K562 (cell line): ENCODE measurements around the gene PSMC2. TPM values are rescaled to one million over a fixed set of nuclear protein-coding genes. Genes with fewer than 3 reads are reported as not detected.

ENCODE experiments used
- ADNP ChIP-seq: fragments of 200-800 bp; sonication (Bioruptor generic); IDR thresholded peaks from 2 replicates; pipeline ENCODE4 v1.6.1; 2016; ENCODE audit warnings: missing genetic modification characterization, missing compliant biosample characterization
- ARHGAP35 ChIP-seq: fragments of 450-650 bp; IDR thresholded peaks from 2 replicates; pipeline ENCODE4 v1.6.1; 2018; ENCODE audit not compliant: partially characterized antibody
- CBX2 ChIP-seq: fragments of 200-600 bp; sonication (generic); IDR thresholded peaks from one replicate; pipeline ENCODE4 v1.6.1; 2012; ENCODE audit warnings: mild to moderate bottlenecking, low read length, inconsistent platforms; ENCODE audit not compliant: insufficient read depth, poor library complexity, severe bottlenecking
- CEBPG ChIP-seq, 3 experiments: fragments of 200-800 bp in 1 of 3; sonication (Bioruptor generic) in 1 of 3; sonication (generic) in 1 of 3; formaldehyde crosslinking in 1 of 3; IDR thresholded peaks in 2 of 3; conservative IDR thresholded peaks in 1 of 3; 2 replicates each; pipeline versions ENCODE4 v1.6.1 to v1.8.0; 2016 to 2022; ENCODE audit warnings: missing compliant biosample characterization in 2 of 3, missing genetic modification characterization in 2 of 3, mild to moderate bottlenecking in 1 of 3, missing genetic modification reagents in 1 of 3
- CHAMP1 ChIP-seq: fragments of 450-650 bp; IDR thresholded peaks from 2 replicates; pipeline ENCODE4 v1.6.1; 2016; ENCODE audit warnings: mild to moderate bottlenecking
- ESRRA ChIP-seq: fragments of 450-650 bp; IDR thresholded peaks from 2 replicates; pipeline ENCODE4 v1.6.1; 2014; ENCODE audit warnings: low read depth, mild to moderate bottlenecking, moderate library complexity, borderline replicate concordance
- HDAC3 ChIP-seq: fragments of 450-650 bp; IDR thresholded peaks from 2 replicates; pipeline ENCODE4 v1.6.1; 2018; ENCODE audit warnings: borderline replicate concordance, mild to moderate bottlenecking, moderate library complexity; ENCODE audit not compliant: partially characterized antibody
- HNRNPUL1 ChIP-seq: fragments of 200-400 bp; formaldehyde crosslinking; IDR thresholded peaks from 2 replicates; pipeline ENCODE4 v1.6.1; 2017; ENCODE audit warnings: low read length
- JUN ChIP-seq, 2 experiments: sonication (generic) in 1 of 2; formaldehyde crosslinking in 1 of 2; IDR thresholded peaks; 2 replicates each; pipeline versions ENCODE4 v1.6.1 to v1.8.0; 2012 to 2022; ENCODE audit warnings: borderline replicate concordance in 2 of 2, mild to moderate bottlenecking in 2 of 2, improper control_type of control experiment in 1 of 2, low read depth in 1 of 2, low read length in 1 of 2, missing genetic modification reagents in 1 of 2
- MTA1 ChIP-seq: fragments of 450-650 bp; IDR thresholded peaks from 2 replicates; pipeline ENCODE4 v1.6.1; 2017; ENCODE audit warnings: borderline replicate concordance
- PML ChIP-seq: IDR thresholded peaks from 2 replicates; pipeline ENCODE4 v1.6.1; 2012; ENCODE audit warnings: low read length, inconsistent platforms
- RBM17 ChIP-seq: fragments of 200-400 bp; formaldehyde crosslinking; IDR thresholded peaks from 2 replicates; pipeline ENCODE4 v1.6.1; 2017; ENCODE audit warnings: low read depth, mild to moderate bottlenecking, low read length, borderline replicate concordance
- SMARCE1 ChIP-seq: fragments of 450-650 bp; IDR thresholded peaks from 2 replicates; pipeline ENCODE4 v1.7.1; 2016; ENCODE audit warnings: mild to moderate bottlenecking
- TEAD4 ChIP-seq, 2 experiments: sonication (generic) in 1 of 2; formaldehyde crosslinking in 1 of 2; IDR thresholded peaks; 2 replicates each; pipeline versions ENCODE4 v1.6.1 to v1.8.0; 2012 to 2022; ENCODE audit warnings: borderline replicate concordance in 1 of 2, inconsistent platforms in 1 of 2, low read length in 1 of 2, mild to moderate bottlenecking in 1 of 2, missing genetic modification reagents in 1 of 2
- ZNF134 ChIP-seq: fragments of 250-450 bp; sonication (Bioruptor Pico); conservative IDR thresholded peaks from 2 replicates; pipeline ENCODE4 v1.4.0; 2020
- ZNF146 ChIP-seq: IDR thresholded peaks from one replicate; pipeline ENCODE4 v1.6.1; 2018; ENCODE audit warnings: missing compliant biosample characterization; ENCODE audit not compliant: unreplicated experiment
- ZNF217 ChIP-seq: sonication (generic); formaldehyde crosslinking; IDR thresholded peaks from 2 replicates; pipeline ENCODE4 v1.8.0; 2022; ENCODE audit warnings: mild to moderate bottlenecking, missing genetic modification reagents
- ZNF561 ChIP-seq: fragments of 450-650 bp; formaldehyde crosslinking; conservative IDR thresholded peaks from 2 replicates; pipeline ENCODE4 v1.4.0; 2020; ENCODE audit warnings: mild to moderate bottlenecking, moderate library complexity
- ZNF699 ChIP-seq: fragments of 250-450 bp; sonication (Bioruptor Pico); IDR thresholded peaks from 2 replicates; pipeline ENCODE4 v1.8.0; 2021; ENCODE audit warnings: mild to moderate bottlenecking, moderate library complexity; ENCODE audit not compliant: insufficient replicate concordance
- polyA plus RNA-seq, 8 experiments: library from polyadenylated mRNA; depleted of rRNA in 4 of 8; stranded (reverse) in 5 of 8; unstranded in 3 of 8; fragments of >200 nt; fragmentation: Nextera tagmentation in 2 of 8; fragmentation: Illumina TruSeq in 1 of 8; extraction: Ambion mirVana in 2 of 8; extraction: Trizol in 1 of 8; gene quantifications; 2 replicates each; pipeline versions ENCODE4 v1.2.1 to v1.2.3, GENCODE V29; 2011 to 2014; ENCODE audit warnings: inconsistent platforms in 1 of 8, missing spikeins in 1 of 8
- total RNA-seq, 7 experiments: library from RNA; depleted of rRNA in 6 of 7; stranded (reverse); fragments of >200 nt in 6 of 7; fragmentation: Illumina TruSeq in 2 of 7; extraction: Trizol in 2 of 7; gene quantifications; 2 replicates each; pipeline versions ENCODE4 v1.2.1 to v1.2.3, GENCODE V29; 2011 to 2021; ENCODE audit warnings: low replicate concordance in 1 of 7
- TF ChIP-seq, protein P1 (sequence below), 3 experiments: IDR thresholded peaks in 2 of 3; conservative IDR thresholded peaks in 1 of 3; 2 replicates each; pipeline ENCODE4 v1.5.1; 2011 to 2012; ENCODE audit warnings: low read length in 3 of 3, mild to moderate bottlenecking in 3 of 3, control low read depth in 2 of 3, improper control_type of control experiment in 1 of 3, inconsistent platforms in 1 of 3, low read depth in 1 of 3, mixed read lengths in 1 of 3, moderate library complexity in 1 of 3; ENCODE audit not compliant: insufficient read depth in 2 of 3
- TF ChIP-seq, protein P2 (sequence below): fragments of 250-450 bp; sonication (Bioruptor Pico); IDR thresholded peaks from 2 replicates; pipeline ENCODE4 v1.8.0; 2021; ENCODE audit warnings: mild to moderate bottlenecking, moderate library complexity

The PSMC2 gene
- total and polyA plus RNA-seq, 9 of the 15 experiments (the other 6 are each of a cell fraction or from before 2014, with no cell fraction given), result 316 to 1,105 (median 511) TPM

DNA sequence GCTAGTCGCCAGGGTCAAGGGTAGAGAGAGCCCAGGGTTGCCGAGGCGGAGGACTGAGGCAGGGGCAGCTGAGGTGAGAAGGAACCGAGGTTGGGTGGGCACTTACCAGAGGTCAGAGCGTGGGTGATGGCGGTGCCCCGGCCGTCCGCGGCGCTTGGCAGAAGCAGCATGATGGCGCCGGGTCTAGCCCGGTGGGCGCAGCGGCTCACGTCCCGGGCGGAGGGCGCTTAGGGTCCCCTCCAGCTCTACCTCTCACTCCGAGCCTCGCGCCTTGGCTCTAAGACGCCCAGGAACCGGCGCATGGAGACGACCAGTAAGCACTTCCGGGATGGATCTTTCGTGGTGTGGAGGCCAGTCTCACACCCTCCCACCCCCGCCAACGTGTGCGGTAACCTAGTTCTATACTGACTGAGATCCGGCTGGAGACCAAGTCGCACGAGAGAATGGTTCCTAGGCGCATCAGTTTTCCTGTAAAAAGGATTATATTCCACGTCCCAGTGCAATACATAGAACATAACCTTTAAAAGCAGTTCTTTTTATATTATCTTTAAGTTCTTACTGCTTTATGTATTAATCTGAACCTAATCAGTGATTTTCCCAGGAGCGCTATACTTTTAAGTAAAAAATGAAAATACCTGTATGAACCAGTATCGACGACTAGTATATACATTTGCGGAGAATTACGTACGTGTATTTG, 2.8 kb upstream of the PSMC2 start, which contains the start of gene DNAJC2 (continued):
- TF ChIP-seq, protein P1, sequence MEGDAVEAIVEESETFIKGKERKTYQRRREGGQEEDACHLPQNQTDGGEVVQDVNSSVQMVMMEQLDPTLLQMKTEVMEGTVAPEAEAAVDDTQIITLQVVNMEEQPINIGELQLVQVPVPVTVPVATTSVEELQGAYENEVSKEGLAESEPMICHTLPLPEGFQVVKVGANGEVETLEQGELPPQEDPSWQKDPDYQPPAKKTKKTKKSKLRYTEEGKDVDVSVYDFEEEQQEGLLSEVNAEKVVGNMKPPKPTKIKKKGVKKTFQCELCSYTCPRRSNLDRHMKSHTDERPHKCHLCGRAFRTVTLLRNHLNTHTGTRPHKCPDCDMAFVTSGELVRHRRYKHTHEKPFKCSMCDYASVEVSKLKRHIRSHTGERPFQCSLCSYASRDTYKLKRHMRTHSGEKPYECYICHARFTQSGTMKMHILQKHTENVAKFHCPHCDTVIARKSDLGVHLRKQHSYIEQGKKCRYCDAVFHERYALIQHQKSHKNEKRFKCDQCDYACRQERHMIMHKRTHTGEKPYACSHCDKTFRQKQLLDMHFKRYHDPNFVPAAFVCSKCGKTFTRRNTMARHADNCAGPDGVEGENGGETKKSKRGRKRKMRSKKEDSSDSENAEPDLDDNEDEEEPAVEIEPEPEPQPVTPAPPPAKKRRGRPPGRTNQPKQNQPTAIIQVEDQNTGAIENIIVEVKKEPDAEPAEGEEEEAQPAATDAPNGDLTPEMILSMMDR (IDR thresholded peaks at IDR 0.05 in 2 of 3, conservative IDR thresholded peaks at IDR 0.05 in 1 of 3; ENCODE audit: insufficient read depth in 2 of 3, low read depth in 1 of 3, low read length in 3 of 3), result no peak
- TF ChIP-seq JUN (IDR thresholded peaks at IDR 0.05; ENCODE audit: borderline replicate concordance, low read depth, low read length) (peak; percentile 57; the same call in 1 of the 2 replicates), JUN (CRISPR knock-in tag; IDR thresholded peaks at IDR 0.05; ENCODE audit: borderline replicate concordance) (no peak), CHAMP1 (peak; percentile 72), CEBPG (CRISPR knock-in tag; IDR thresholded peaks at IDR 0.05) (no peak), CEBPG (tag; conservative IDR thresholded peaks at IDR 0.05 in 1 of 2, IDR thresholded peaks at IDR 0.05 in 1 of 2) (peak in 1 of 2 experiments; percentile 44; a peak in 2 of 4 replicates), RBM17 (no peak), MTA1 (peak; percentile 56; the same call in 1 of the 2 replicates), PML (peak; percentile 84), ZNF134 (CRISPR knock-in tag) (no peak), ARHGAP35 (no peak), ZNF146 (CRISPR knock-in tag) (no peak), ESRRA (peak; percentile 83; the same call in 1 of the 2 replicates), ZNF561 (CRISPR knock-in tag) (no peak), HDAC3 (no peak), CBX2 (no peak), TEAD4 (IDR thresholded peaks at IDR 0.05; ENCODE audit: low read length) (peak; percentile 70), TEAD4 (CRISPR knock-in tag; IDR thresholded peaks at IDR 0.05; ENCODE audit: borderline replicate concordance) (peak; percentile 17; the same call in 1 of the 2 replicates), ZNF217 (CRISPR knock-in tag) (no peak), HNRNPUL1 (no peak), SMARCE1 (no peak), ZNF699 (no peak), ADNP (tag) (no peak)
- TF ChIP-seq, protein P2, sequence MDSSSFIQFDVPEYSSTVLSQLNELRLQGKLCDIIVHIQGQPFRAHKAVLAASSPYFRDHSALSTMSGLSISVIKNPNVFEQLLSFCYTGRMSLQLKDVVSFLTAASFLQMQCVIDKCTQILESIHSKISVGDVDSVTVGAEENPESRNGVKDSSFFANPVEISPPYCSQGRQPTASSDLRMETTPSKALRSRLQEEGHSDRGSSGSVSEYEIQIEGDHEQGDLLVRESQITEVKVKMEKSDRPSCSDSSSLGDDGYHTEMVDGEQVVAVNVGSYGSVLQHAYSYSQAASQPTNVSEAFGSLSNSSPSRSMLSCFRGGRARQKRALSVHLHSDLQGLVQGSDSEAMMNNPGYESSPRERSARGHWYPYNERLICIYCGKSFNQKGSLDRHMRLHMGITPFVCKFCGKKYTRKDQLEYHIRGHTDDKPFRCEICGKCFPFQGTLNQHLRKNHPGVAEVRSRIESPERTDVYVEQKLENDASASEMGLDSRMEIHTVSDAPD (CRISPR knock-in tag), result no peak
